Uterus (tissue), 2 donors: ENCODE data around the gene CD300H.

Experiments
- POLR2A ChIP-seq, 2 donors: fragments of 450-650 bp; IDR thresholded peaks; one replicate each; pipeline ENCODE4 v1.6.1; 2016; ENCODE audit warnings: antibody characterized with exemption in 2 of 2, mild to moderate bottlenecking in 1 of 2, moderate library complexity in 1 of 2
- TF ChIP-seq, protein P1 (sequence below), 4 experiments: fragments of 200-600 bp in 2 of 4; fragments of 450-650 bp in 2 of 4; sonication (generic) in 2 of 4; IDR thresholded peaks; one replicate each; pipeline ENCODE4 v1.5.1; 2016 to 2019; ENCODE audit warnings: antibody characterized with exemption in 4 of 4, mild to moderate bottlenecking in 2 of 4, moderate library complexity in 1 of 4

DNA sequence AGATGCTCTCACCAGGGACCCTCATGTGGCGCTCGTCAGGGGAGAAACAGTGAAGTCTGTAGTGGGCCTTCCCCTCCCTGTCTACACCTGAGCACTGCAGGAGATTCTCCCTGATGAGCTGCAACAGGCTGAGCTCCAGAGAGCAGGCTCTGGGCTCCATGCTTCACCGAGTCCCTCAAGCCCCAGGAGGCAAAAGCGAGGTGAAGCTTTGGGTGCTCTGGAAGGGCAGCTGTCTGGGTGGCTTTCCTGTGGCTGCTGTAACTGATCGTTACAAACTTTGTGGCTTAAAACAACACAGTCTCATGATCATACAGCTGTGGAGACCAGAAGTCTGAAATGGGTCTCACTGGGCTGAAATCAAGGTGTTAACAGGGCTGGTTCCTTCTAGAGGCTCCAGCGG is 36.9 kb upstream of the CD300H start:
- TF ChIP-seq, protein P1, sequence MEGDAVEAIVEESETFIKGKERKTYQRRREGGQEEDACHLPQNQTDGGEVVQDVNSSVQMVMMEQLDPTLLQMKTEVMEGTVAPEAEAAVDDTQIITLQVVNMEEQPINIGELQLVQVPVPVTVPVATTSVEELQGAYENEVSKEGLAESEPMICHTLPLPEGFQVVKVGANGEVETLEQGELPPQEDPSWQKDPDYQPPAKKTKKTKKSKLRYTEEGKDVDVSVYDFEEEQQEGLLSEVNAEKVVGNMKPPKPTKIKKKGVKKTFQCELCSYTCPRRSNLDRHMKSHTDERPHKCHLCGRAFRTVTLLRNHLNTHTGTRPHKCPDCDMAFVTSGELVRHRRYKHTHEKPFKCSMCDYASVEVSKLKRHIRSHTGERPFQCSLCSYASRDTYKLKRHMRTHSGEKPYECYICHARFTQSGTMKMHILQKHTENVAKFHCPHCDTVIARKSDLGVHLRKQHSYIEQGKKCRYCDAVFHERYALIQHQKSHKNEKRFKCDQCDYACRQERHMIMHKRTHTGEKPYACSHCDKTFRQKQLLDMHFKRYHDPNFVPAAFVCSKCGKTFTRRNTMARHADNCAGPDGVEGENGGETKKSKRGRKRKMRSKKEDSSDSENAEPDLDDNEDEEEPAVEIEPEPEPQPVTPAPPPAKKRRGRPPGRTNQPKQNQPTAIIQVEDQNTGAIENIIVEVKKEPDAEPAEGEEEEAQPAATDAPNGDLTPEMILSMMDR (IDR thresholded peaks at IDR 0.05): no peak
- TF ChIP-seq POLR2A (IDR thresholded peaks at IDR 0.05): no peak
